Suprapubic skin (tissue), 4 donors: Measurements from ENCODE around the gene TLX1. TPM values are rescaled to one million over a fixed set of nuclear protein-coding genes. Genes with fewer than 3 reads are reported as not detected.

Experiments
- DNase-seq, 2 donors: peaks; one replicate each; pipeline ENCODE4 v3.0.0-alpha.2; 2019; ENCODE audit warnings: low spot score in 2 of 2
- H3K27ac ChIP-seq: fragments of 200-600 bp; sonication (generic); one replicate; pipeline ENCODE4 v1.5.1; 2019
- H3K27me3 ChIP-seq: fragments of 200-600 bp; sonication (generic); one replicate; pipeline ENCODE4 v1.5.1; 2019
- H3K36me3 ChIP-seq: fragments of 200-600 bp; sonication (generic); one replicate; pipeline ENCODE4 v1.5.1; 2019
- H3K4me1 ChIP-seq: fragments of 200-600 bp; sonication (generic); one replicate; pipeline ENCODE4 v1.5.1; 2019
- H3K4me3 ChIP-seq: fragments of 200-600 bp; sonication (generic); one replicate; pipeline ENCODE4 v1.5.1; 2019; ENCODE audit warnings: mild to moderate bottlenecking
- H3K9me3 ChIP-seq: fragments of 200-600 bp; sonication (generic); one replicate; pipeline ENCODE4 v1.5.1; 2019
- CTCF ChIP-seq, 2 donors: fragments of 200-600 bp in 1 of 2; fragments of 450-650 bp in 1 of 2; sonication (generic) in 1 of 2; IDR thresholded peaks; one replicate each; pipeline ENCODE4 v1.5.1; 2016 to 2019; ENCODE audit warnings: antibody characterized with exemption in 2 of 2, mild to moderate bottlenecking in 1 of 2, moderate library complexity in 1 of 2
- EP300 ChIP-seq: sonication (generic); formaldehyde crosslinking; IDR thresholded peaks from one replicate; pipeline ENCODE4 v1.6.1; 2017; ENCODE audit warnings: antibody characterized with exemption
- POLR2A ChIP-seq, 2 donors: fragments of 450-650 bp; IDR thresholded peaks; one replicate each; pipeline ENCODE4 v1.6.1; 2017; ENCODE audit warnings: antibody characterized with exemption in 2 of 2, mild to moderate bottlenecking in 2 of 2, moderate library complexity in 2 of 2
- POLR2AphosphoS5 ChIP-seq, 3 donors: sonication (generic); formaldehyde crosslinking; IDR thresholded peaks; one replicate each; pipeline ENCODE4 v1.6.1; 2017; ENCODE audit warnings: antibody characterized with exemption in 3 of 3
- WGBS: methylation state at CpG from one replicate; pipeline ENCODE4 v1.1.5; 2018; 5-methylcytosine and 5-hydroxymethylcytosine counted together
- total RNA-seq, 4 donors: library from RNA; depleted of rRNA; stranded (reverse); fragments of >200 nt; gene quantifications; one replicate each; pipeline ENCODE4 v1.1.0, GENCODE V29; 2016

TLX1 gene
- total RNA-seq, 4 donors from 2014 or later, result not detected

GRCh38 chr10:101166430-101166829, 35.3 kb downstream of the TLX1 start:
- Histone ChIP-seq H3K9me3 (no peaks in the 10 kb centered on the region), H3K36me3 (no peaks in the 10 kb centered on the region), H3K4me1 (peaks cover 6% of the 10 kb centered on the region), H3K4me3 (no peak overlapping the region), H3K27me3 (peaks cover 86% of the 10 kb centered on the region), H3K27ac (no peak overlapping the region)
- WGBS, result 73% methylated on average over 2 of the region's 2 CpGs
- no peak for DNase-seq
- TF ChIP-seq POLR2AphosphoS5 (IDR thresholded peaks at IDR 0.05), result no peak

GRCh38 chr10:101172741-101173140, 41.6 kb downstream of the TLX1 start:
- WGBS, result 83% methylated on average over 2 of the region's 2 CpGs
- H3K27ac ChIP-seq, result no peak overlapping the region
- TF ChIP-seq POLR2A (IDR thresholded peaks at IDR 0.05) (no peak), CTCF (IDR thresholded peaks at IDR 0.05) (no peak), POLR2AphosphoS5 (IDR thresholded peaks at IDR 0.05) (no peak), EP300 (no peak)
- no peaks in the 10 kb centered on the region for H3K9me3 ChIP-seq
- H3K27me3 ChIP-seq, result peaks cover 48% of the 10 kb centered on the region
- no peaks in the 10 kb centered on the region for H3K36me3 ChIP-seq
- no peak for DNase-seq
- no peaks in the 10 kb centered on the region for H3K4me1 ChIP-seq
- H3K4me3 ChIP-seq, result no peak overlapping the region

- H3K27me3 ChIP-seq, result peaks cover 34% of the 10 kb centered on the region
- no peak for TF ChIP-seq CTCF (IDR thresholded peaks at IDR 0.05)
- TF ChIP-seq EP300, result no peak
- no peak for TF ChIP-seq POLR2A (IDR thresholded peaks at IDR 0.05)
- no peak for TF ChIP-seq POLR2AphosphoS5 (IDR thresholded peaks at IDR 0.05)
- H3K9me3 ChIP-seq, result no peaks in the 10 kb centered on the region
- H3K27ac ChIP-seq, result no peak overlapping the region
- no peaks in the 10 kb centered on the region for H3K36me3 ChIP-seq
- no peak for DNase-seq
- WGBS, result 100% methylated on average over 2 of the region's 2 CpGs
- H3K4me3 ChIP-seq, result no peak overlapping the region
- no peaks in the 10 kb centered on the region for H3K4me1 ChIP-seq
These were observed 43.2 kb downstream of the TLX1 start for GRCh38 chr10:101174319-101174718.

- peaks cover 23% of the 10 kb centered on the region for H3K27me3 ChIP-seq
- no peak overlapping the region for H3K27ac ChIP-seq
- H3K36me3 ChIP-seq, result no peaks in the 10 kb centered on the region
- 78% methylated on average over 4 of the region's 4 CpGs for WGBS
- DNase-seq, result no peak
- TF ChIP-seq POLR2A (IDR thresholded peaks at IDR 0.05) (no peak), EP300 (no peak), CTCF (IDR thresholded peaks at IDR 0.05) (no peak), POLR2AphosphoS5 (IDR thresholded peaks at IDR 0.05) (no peak)
- H3K9me3 ChIP-seq, result no peaks in the 10 kb centered on the region
- no peak overlapping the region for H3K4me3 ChIP-seq
- no peaks in the 10 kb centered on the region for H3K4me1 ChIP-seq
These were observed 45.5 kb downstream of the TLX1 start for GRCh38 chr10:101176577-101176976.

GRCh38 chr10:101182936-101183335, 51.8 kb downstream of the TLX1 start:
- no peak for DNase-seq
- Histone ChIP-seq H3K36me3 (no peaks in the 10 kb centered on the region), H3K4me1 (no peaks in the 10 kb centered on the region), H3K27ac (no peak overlapping the region), H3K27me3 (peaks cover 24% of the 10 kb centered on the region), H3K9me3 (no peaks in the 10 kb centered on the region), H3K4me3 (no peak overlapping the region)
- WGBS, result 68% methylated on average over 2 of the region's 2 CpGs
- TF ChIP-seq CTCF (IDR thresholded peaks at IDR 0.05) (no peak), POLR2AphosphoS5 (IDR thresholded peaks at IDR 0.05) (no peak), EP300 (no peak), POLR2A (IDR thresholded peaks at IDR 0.05) (no peak)
